DND-41 (cell line): ENCODE results near the gene CCDC183.
"Not testable (repeated sequence)": the region's sequence is repeated elsewhere in the genome, so short reads cannot be mapped to it uniquely, and the experiment has no call there.

Experiments
- ATAC-seq: fragments of 200-7000 bp; cut with Tn5 transposase; 3 replicates; pipeline ENCODE4 v1.9.1; 2021; ENCODE audit warnings: low read depth; ENCODE audit not compliant: insufficient read depth
- DNase-seq: peaks from one replicate; pipeline ENCODE4 v3.0.0-alpha.2; 2020
- H2AFZ ChIP-seq: 2 replicates; pipeline ENCODE4 v1.6.0; 2012; ENCODE audit warnings: low read depth, low read length
- H3K27ac ChIP-seq: 2 replicates; pipeline ENCODE4 v1.5.1; 2012; ENCODE audit warnings: low read length, inconsistent platforms
- H3K27me3 ChIP-seq: fragments of 200-600 bp; sonication (generic); 2 replicates; pipeline ENCODE4 v1.6.0; 2012; ENCODE audit warnings: low read length, mild to moderate bottlenecking, inconsistent platforms; ENCODE audit not compliant: insufficient read depth, poor library complexity
- H3K36me3 ChIP-seq: 2 replicates; pipeline ENCODE4 v1.5.1; 2012; ENCODE audit warnings: low read length, inconsistent platforms; ENCODE audit not compliant: insufficient read depth
- H3K4me1 ChIP-seq: 2 replicates; pipeline ENCODE4 v1.5.1; 2012; ENCODE audit warnings: mild to moderate bottlenecking, low read length; ENCODE audit not compliant: insufficient read depth
- H3K4me2 ChIP-seq: 2 replicates; pipeline ENCODE4 v1.6.0; 2012; ENCODE audit warnings: mild to moderate bottlenecking, moderate library complexity, low read length, inconsistent platforms; ENCODE audit not compliant: insufficient read depth
- H3K4me3 ChIP-seq, 2 experiments: fragments of 200-600 bp in 1 of 2; shearing (Covaris generic) in 1 of 2; 2 replicates each; pipeline ENCODE4 v1.5.1; 2012 to 2016; ENCODE audit warnings: inconsistent platforms in 2 of 2, low read length in 2 of 2, mild to moderate bottlenecking in 2 of 2, low read depth in 1 of 2, moderate library complexity in 1 of 2
- H3K79me2 ChIP-seq: 2 replicates; pipeline ENCODE4 v1.6.0; 2012; ENCODE audit warnings: low read length, inconsistent platforms; ENCODE audit not compliant: insufficient read depth
- H3K9ac ChIP-seq: 2 replicates; pipeline ENCODE4 v1.6.0; 2012; ENCODE audit warnings: low read depth, mild to moderate bottlenecking, inconsistent platforms, low read length, moderate library complexity
- H3K9me3 ChIP-seq: 2 replicates; pipeline ENCODE4 v1.5.1; 2012; ENCODE audit warnings: low read length, moderate library complexity, mild to moderate bottlenecking, inconsistent platforms; ENCODE audit not compliant: insufficient read depth, severe bottlenecking
- H4K20me1 ChIP-seq: 2 replicates; pipeline ENCODE4 v1.6.0; 2012; ENCODE audit warnings: low read length; ENCODE audit not compliant: insufficient read depth
- EZH2 ChIP-seq: IDR thresholded peaks from 3 replicates; pipeline ENCODE4 v1.6.1; 2012; ENCODE audit warnings: borderline replicate concordance, low read depth, mild to moderate bottlenecking, moderate library complexity, low read length, inconsistent platforms; ENCODE audit not compliant: severe bottlenecking
- TF ChIP-seq, protein P1 (sequence below): IDR thresholded peaks from 2 replicates; pipeline ENCODE4 v1.5.1; 2012; ENCODE audit warnings: borderline replicate concordance, low read length, moderate library complexity, mild to moderate bottlenecking; ENCODE audit not compliant: poor library complexity, severe bottlenecking; ENCODE audit errors: extremely low read depth

Gene CCDC183

DNA sequence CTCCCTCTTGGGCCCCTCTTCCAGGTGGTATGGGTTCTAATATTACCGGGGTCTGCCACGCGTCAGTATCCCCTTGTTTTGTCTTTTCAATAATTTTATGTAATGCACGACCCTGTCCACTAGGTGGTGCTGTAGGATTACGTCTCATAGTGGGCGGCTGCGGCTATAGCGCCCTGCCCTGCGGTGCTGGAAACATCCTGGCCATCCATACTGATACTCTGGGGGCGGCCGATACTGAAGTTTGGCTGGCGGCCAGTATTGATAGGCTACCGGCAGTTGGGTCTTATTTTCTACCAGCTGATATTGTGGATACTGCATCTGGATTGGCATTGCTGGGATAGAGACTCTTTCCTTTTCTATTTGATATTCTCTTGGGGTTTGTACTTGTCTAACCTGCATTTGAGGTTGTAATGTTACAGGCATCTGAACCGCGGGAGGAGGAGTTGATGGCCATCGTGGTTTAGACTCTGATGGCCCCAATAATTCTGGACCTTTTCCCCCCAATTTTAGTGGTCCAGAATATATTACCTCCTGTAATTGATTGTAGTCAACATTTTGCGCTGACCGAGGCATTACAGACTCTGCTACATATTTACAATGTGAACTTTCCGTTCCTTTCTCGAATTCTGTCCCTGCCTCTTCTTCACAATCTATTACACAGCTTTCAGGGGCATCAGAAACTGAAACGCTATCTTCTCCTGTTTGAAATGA lies 8.3 kb upstream of the CCDC183 start:
- peak overlapping the region; percentile 23 for H3K4me2 ChIP-seq
- TF ChIP-seq, protein P1, sequence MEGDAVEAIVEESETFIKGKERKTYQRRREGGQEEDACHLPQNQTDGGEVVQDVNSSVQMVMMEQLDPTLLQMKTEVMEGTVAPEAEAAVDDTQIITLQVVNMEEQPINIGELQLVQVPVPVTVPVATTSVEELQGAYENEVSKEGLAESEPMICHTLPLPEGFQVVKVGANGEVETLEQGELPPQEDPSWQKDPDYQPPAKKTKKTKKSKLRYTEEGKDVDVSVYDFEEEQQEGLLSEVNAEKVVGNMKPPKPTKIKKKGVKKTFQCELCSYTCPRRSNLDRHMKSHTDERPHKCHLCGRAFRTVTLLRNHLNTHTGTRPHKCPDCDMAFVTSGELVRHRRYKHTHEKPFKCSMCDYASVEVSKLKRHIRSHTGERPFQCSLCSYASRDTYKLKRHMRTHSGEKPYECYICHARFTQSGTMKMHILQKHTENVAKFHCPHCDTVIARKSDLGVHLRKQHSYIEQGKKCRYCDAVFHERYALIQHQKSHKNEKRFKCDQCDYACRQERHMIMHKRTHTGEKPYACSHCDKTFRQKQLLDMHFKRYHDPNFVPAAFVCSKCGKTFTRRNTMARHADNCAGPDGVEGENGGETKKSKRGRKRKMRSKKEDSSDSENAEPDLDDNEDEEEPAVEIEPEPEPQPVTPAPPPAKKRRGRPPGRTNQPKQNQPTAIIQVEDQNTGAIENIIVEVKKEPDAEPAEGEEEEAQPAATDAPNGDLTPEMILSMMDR: peak; percentile 85
- TF ChIP-seq EZH2: no peak
- peaks cover 9% of the 10 kb centered on the region; the same call in 1 of the 2 replicates for H4K20me1 ChIP-seq
- H3K36me3 ChIP-seq: peaks cover 4% of the 10 kb centered on the region; the same call in 1 of the 2 replicates
- no peak overlapping the region for H3K4me3 ChIP-seq
- no peak overlapping the region for H2AFZ ChIP-seq
- H3K79me2 ChIP-seq: peaks cover 4% of the 10 kb centered on the region; the same call in 1 of the 2 replicates
- no peaks in the 10 kb centered on the region for H3K27me3 ChIP-seq
- ATAC-seq: no peak; the same call in 2 of the 3 replicates
- no peak overlapping the region for H3K27ac ChIP-seq
- no peaks in the 10 kb centered on the region for H3K9me3 ChIP-seq
- DNase-seq: peak; percentile 68
- H3K9ac ChIP-seq: no peak overlapping the region
- H3K4me1 ChIP-seq: peaks cover 33% of the 10 kb centered on the region

DNA sequence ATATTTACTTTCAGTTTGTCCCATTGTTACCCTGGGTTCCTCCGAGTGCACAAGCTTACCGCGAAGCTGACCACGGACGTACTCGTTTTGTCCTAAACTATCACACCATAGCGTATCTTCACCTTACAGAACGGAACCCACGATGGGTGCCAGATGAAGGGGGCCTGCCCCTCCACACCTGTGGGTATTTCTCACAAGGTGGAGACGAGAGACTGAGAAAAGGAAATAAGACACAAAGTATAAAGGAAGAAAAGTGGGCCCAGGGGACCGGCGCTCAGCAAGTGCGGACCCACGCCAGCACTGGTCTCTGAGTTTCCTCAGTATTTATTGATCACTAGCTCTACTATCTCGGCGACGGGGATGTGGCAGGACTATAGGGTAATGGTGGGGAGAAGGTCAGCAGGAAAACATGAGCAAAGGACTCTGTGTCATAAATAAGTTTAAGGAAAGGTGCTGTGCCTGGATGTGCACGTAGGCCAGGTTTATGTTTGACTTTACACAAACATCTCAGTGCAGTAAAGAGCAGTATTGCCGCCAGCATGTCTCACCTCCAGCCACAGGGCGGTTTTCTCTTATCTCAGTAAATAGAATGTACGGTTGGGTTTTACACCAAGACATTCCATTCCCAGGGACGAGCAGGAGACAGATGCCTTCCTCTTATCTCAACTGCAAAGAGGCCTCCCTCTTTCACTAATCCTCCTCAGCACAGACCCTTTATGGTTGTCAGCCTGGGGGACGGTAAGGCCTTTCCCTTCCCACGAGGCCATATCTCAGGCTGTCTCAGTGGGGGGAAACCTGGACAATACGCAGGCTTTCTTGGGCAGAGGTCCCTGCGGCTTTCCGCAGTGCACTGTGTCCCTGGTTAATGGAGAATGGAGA lies 7.3 kb upstream of the CCDC183 start:
- not testable (repeated sequence) for H2AFZ ChIP-seq, DNase-seq

DNA sequence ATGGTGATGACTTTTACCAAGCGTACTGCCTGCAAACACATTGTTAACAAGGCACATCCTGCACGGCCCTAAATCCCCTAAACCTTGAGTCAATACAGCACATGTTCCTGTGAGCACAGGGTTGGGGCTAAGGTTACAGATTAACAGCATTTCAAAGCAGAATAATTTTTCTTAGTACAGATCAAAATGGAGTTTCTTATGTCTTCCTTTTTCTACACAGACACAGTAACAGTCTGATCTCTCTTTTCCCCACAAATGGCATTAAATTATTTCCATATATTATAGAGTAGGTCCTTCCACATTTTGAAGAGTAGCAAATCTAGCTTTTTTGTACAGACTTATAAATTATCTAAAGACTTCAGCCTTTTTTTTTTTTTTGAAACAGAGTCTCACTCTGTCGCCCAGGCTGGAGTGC lies 6.6 kb upstream of the CCDC183 start:
- Histone ChIP-seq H3K4me1 (peaks cover 34% of the 10 kb centered on the region), H3K4me2 (no peak overlapping the region), H3K27me3 (no peaks in the 10 kb centered on the region), H3K79me2 (peaks cover 4% of the 10 kb centered on the region; the same call in 1 of the 2 replicates), H3K36me3 (peaks cover 8% of the 10 kb centered on the region; the same call in 1 of the 2 replicates), H3K4me3 (no peak overlapping the region), H4K20me1 (peaks cover 11% of the 10 kb centered on the region; the same call in 1 of the 2 replicates), H3K9ac (no peak overlapping the region), H2AFZ (no peak overlapping the region), H3K27ac (no peak overlapping the region), H3K9me3 (no peaks in the 10 kb centered on the region)
- no peak for DNase-seq
- no peak for ATAC-seq
- TF ChIP-seq, protein P1: no peak
- TF ChIP-seq EZH2: no peak

More for the DNA sequence above, 7.3 kb upstream of the CCDC183 start:
- not testable (repeated sequence) for H3K27ac ChIP-seq, H3K79me2 ChIP-seq, H3K36me3 ChIP-seq, H3K9ac ChIP-seq, H3K27me3 ChIP-seq, ATAC-seq, H3K4me3 ChIP-seq, H3K9me3 ChIP-seq, H3K4me2 ChIP-seq
- H3K4me1 ChIP-seq: peaks cover 34% of the 10 kb centered on the region
- peaks cover 11% of the 10 kb centered on the region; the same call in 1 of the 2 replicates for H4K20me1 ChIP-seq
